ENCODE measurements around the gene APOBEC3B.

GRCh38 chr22:38981005-38981991 lies 849 bp upstream of the APOBEC3B start:
- TF ChIP-seq EZH2 (IDR thresholded peaks at IDR 0.05; ENCODE audit: insufficient read depth, poor library complexity, severe bottlenecking) (no peak), EZH2phosphoT487 (IDR thresholded peaks at IDR 0.05; ENCODE audit: insufficient read depth, low read depth) (no peak)

Measured in GM23248 (cell line).